H54 (cell line): Measurements from ENCODE around the gene TOP1.
"Not testable (repeated sequence)": the region's sequence is repeated elsewhere in the genome, so short reads cannot be mapped to it uniquely, and the experiment has no call there.

ENCODE experiments used
- DNase-seq: peaks from one replicate; pipeline ENCODE4 v3.0.0; 2011; ENCODE audit warnings: low spot score, mixed read lengths; ENCODE audit not compliant: insufficient read length
- FAIRE-seq: peaks from 3 replicates; lab custom pipeline; 2011; peaks lifted over from hg19 to GRCh38; lab: Jason Lieb, UNC
- POLR2A ChIP-seq: IDR thresholded peaks from 2 replicates; pipeline ENCODE4 v1.6.1; 2011; ENCODE audit warnings: low read depth, mild to moderate bottlenecking, low read length

The TOP1 gene

DNA sequence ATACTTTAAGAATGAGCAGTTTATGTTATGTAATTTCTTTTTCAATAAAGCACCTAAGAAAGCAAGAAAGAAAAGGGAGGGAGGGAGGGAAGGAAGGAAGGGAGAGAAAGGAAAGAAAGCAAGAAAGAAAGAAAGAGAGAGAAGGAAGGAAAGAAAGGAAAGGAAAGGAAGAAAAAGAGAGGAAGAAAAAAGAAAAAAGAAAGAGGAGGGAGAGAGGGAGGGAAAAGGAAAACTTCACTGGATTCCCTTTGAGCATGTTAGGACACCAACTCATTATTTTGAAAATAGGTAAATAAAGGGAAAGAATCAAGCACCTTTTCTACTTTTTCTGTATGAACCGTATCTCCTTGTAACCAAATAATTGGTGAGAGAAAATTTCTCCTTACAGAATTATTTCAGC lies 32.3 kb upstream of the TOP1 start:
- FAIRE-seq, result no peak
- no peak for TF ChIP-seq POLR2A
- DNase-seq, result no peak

DNA sequence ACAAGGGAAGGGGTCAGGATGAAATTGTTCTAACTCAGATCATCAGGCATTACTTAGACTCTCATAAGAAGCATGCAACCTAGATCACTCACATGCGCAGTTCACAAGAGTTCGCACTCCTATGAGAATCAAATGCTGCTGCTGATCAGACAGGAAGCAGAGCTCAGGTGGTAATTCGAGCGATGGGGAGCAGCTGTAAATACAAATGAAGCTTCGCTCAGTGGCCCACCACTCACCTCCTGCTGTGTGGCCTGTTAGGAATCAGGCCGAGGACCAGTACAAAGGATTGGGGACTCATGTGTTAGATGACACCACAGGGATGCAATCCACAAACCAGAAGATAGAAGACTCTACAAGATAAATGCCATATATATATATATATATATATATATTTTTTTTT lies 31.5 kb upstream of the TOP1 start:
- FAIRE-seq (no peak), DNase-seq (no peak)
- no peak for TF ChIP-seq POLR2A

DNA sequence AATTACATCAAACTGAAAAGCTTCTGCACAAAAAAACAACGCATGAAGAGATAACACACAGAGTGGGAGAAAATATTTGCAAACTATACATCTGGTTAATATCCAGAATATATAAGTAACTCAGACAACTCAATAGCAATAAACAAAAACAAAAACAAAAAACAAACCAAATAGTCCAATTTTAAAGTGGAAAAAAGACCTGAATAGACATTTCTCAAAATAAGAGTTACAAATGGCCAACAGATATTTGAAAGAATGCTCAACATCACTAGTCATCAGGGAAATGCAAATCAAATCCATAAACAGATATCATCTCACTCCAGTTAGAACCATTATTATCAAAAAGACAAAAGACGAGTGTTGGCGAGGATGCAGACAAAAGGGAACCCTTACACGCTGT lies 28.8 kb upstream of the TOP1 start:
- TF ChIP-seq POLR2A, result no peak
- FAIRE-seq, result no peak
- no peak for DNase-seq

DNA sequence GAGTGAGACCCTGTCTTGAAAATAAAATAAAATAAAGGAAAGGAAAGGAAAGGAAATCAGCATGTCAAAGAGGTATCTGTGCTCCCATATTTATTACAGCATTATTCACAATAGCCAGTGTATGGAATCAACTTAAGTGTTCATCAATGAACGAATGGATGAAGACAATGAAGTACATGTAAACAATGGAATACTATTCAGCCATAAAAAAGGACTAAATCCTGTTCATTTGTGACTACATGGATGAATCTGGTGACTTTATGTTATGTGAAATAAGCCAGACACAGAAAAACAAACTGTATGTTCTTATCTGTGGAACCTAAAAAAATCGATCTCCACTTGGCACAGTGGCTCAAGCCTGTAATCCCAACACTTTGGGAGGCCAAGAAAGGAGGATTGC lies 28.0 kb upstream of the TOP1 start:
- FAIRE-seq (no peak), DNase-seq (no peak)
- TF ChIP-seq POLR2A, result no peak

DNA sequence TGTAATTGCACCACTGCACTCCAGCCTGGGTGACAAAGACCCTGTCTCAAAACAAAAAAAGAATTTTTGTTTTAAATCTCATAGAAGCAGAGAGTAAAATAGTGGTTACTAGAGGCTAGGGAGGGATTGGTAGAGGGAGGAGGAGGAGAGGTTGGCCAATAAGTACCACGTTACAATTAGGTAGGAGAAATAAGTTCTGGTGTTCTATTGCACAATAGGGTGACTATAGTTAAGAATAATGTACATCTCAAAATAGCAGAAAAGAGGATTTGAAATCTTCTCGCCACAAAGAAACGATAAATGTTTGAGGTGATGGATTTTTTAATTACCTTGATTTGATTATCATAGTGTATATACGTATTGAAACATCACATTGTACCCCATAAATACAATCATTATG lies 27.1 kb upstream of the TOP1 start:
- DNase-seq, result no peak
- no peak for FAIRE-seq
- no peak for TF ChIP-seq POLR2A

DNA sequence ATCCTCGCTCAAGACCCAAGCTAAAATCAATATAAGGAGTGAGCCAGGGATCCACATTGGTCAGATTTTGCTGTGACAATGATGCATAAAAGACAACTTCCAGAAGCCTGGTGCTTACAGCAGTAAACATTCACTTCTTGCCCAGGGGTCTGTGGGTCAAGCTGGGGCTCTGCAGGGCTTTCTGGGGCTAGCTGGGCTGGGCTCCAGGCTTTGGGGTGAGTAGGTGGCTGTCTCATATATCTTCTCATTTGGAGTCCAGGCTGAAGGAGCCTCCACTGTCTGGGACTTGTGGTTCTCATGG lies 25.8 kb upstream of the TOP1 start:
- no peak for TF ChIP-seq POLR2A
- DNase-seq (no peak), FAIRE-seq (no peak)

DNA sequence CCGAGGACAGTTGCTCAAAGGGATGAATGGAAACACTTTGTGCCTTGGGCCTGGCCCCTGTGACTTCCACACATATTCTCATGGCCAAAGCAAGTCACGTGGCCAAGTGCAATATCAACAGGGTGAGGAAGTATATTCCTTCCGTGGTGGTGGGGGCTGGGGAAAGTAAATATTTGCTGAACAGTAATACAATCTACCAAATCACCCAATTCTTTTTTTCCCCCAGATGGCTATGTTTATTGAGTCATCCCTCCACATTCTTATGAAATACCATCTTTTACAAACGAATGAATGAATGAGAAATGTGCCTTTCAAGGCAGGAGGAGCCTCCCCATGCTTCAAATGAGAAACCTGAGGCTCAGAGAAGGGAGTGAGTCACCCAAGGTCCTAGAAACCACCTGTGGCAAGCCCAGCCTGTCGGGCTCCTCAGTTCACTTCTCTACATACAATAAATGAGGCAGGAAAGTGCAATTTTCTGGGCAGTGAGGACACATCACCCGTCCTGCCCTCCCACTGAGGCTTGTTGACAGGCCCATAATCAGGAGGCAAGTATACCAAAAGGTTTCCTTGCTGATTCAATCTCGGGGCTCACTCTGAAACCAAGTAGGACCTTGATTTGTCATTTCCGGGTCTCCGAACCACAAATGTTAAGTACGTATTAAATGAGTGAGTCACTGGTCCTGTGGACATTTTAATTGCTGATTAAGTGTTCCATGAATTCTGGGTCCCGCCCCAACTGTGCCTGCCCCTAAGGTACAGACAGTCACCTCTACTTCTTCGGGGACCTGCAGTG lies 25.3 kb upstream of the TOP1 start:
- DNase-seq (peak; percentile 63), FAIRE-seq (no peak)
- no peak for TF ChIP-seq POLR2A

DNA sequence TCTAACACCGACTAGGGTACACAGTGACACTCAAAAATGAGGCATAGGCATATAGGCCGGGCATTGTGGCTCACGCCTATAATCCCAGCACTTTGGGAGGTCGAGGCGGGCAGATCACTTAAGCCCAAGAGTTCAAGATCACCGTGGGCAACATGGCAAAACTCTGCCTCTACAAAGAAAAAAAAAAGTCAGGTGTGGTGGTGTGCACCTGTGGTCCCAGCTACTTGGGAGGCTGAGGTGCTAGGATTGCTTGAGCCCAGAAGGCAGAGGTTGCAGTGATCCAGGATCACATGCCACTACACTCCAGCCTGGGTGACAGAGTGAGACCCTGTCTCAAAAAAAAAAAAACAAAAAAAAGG lies 24.7 kb upstream of the TOP1 start:
- FAIRE-seq, DNase-seq: not testable (repeated sequence)

DNA sequence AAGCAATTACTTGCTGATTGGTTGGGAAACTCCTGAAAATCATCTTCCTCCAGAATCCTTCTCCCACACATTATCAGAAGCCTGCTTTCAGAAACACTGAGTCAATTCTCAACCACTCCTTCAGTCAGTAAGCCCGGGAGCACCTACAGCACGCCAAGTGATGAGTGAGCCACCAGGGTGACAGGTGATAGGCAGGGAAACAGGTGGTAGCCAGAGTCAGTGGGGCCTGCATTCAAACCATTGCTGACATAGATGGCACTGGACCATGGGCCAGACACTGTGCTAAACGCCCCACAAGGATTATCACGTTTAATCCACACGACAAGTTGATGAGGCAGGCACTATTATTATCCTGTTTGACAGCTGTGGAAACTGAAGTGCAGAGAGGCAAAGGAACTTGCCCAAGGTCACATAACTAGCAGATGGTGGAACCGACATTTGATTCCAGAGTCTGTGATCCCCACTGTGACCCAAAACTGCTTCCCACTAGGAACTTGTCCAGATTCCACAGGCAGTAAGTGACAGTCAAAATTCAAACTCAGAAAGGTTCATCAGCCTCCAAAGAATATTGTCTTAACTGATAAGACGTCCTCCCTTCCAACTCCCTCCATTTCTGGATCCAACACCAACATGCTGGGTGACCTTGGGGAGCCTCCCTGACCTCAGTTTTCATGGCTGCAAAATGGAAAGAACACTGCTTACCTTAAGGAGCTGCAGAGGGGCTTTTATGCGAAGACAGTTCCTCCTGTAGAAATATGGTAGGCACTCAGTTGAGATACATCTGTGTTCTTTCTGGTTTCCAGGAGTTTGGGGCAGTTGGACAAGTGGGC lies 23.9 kb upstream of the TOP1 start:
- FAIRE-seq, result no peak

DNA sequence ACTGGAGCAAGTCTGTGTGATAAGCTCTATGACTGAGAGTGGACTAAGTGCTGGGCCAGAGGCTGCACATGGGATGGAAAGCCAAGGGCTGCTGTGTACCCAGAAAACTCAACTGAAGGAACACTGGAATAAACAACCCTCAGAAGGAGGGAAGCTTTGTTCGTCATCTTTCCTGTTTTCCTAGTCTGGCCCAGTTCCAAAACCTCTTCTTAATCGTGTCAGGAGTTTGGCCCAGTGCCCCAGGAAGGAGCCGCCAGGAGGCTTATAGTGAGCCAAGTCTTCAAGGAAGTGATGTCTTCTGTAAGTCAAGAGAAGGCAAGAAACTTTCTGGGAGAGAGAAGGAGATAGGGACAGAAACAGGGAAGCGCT lies 23.3 kb upstream of the TOP1 start:
- peak; percentile 52 for FAIRE-seq
- no peak for TF ChIP-seq POLR2A
- peak; percentile 50 for DNase-seq

More for the DNA sequence above, 23.9 kb upstream of the TOP1 start:
- DNase-seq, result no peak
- TF ChIP-seq POLR2A, result no peak

DNA sequence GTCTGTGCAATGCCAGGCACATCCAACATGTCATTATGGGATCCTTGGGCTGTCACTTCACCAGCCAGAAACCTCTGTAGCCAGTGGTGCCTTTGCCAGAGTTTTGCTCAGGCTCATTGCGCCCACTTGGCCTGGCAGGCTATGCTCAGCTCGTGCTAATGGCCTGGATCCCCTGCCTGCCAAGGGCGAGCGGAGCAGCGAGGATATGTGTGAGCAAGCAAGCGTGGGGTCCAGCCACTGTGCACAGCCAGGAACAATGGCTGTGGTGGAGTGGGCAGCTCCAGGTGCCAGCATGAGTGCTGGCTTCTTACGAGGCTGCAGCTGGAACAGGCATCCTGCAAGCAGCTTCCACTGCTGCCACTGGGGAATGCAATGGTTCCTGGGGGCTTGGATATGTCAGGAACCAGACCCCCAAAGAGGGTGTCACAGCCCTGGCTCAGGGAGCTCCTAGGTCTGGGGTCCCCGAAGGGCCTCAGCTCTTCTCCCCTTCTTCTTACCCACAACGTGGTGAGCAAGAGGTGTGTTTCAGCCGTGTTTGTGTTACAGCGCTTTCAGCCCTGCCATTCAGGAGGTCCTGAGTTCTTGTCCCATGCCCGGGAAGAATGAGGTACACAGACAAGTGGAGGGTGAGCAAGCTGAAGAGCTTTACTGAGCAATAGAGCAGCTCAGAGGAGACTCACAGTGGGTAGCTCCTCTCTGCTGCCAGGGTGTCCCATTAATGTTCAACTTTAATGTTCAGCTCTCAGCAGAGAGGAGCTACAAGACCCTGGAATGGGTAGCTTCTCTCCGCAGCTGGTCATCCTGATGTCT lies 22.3 kb upstream of the TOP1 start:
- TF ChIP-seq POLR2A, result no peak
- DNase-seq, result no peak
- no peak for FAIRE-seq

DNA sequence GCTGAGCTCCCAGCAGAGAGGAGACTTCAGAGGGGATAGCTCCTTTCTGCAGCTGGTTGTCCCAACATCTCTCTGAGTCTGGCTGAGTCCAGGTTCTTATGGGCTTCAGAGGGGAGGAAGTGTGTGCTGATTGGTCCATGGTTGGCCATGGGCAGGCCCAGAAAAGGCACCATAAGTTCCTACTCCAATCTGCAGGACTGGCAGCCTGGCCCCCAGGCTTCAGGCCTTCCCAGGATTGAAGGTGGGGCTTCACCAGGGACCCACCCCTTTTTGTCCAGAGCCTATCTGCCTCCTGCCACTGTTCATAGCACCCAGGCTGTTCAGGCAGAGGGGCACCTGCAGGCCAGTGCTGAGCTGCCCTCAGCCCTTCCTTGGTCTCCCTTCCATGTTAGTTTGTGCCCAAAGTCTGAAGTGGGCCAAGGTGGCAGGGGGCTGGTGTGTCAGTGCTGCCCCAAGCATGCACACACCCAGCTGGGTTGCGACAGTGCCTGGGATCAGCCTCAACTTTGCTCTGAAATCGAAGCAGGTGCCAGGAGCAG lies 21.6 kb upstream of the TOP1 start:
- TF ChIP-seq POLR2A, result no peak
- FAIRE-seq, result no peak
- DNase-seq, result no peak

DNA sequence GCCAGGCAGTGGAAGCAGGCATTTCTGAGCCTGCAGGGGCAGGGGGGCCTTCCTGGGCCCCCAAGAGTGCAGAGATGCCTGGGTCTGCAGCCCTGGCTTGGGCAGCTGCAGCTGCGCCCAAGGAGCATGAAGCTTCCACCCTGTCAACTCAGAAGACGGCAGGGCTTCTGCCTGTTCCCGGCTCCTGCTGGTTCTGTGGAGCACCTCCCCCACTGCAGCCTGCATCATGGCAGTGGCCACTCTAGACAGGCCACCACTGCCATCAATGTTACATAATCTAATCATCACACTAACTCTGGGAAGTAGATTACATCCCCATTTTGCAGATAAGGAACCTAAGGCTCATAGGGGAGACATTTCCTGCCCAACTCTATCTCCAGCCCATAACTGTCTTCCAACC lies 21.1 kb upstream of the TOP1 start:
- no peak for TF ChIP-seq POLR2A
- no peak for DNase-seq
- no peak for FAIRE-seq

DNA sequence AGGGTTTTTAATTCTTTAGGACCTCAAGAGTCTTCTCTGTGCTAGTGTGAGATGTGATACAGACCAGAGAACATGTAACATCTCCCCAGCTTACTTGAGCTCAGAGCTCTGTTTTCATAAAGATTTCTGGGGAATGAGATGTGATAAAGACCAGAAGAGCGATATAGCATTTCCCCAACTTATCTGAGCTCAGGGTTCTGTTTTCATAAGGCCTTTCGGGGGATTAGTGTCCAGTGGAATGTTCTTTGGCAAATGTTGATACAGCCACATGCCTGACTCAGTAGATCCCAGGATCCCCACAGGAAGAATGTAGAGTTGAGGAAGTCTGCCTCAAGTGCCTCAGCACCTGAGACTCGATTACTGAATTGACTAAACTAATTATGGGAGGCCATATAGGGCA lies 18.7 kb upstream of the TOP1 start:
- FAIRE-seq, result no peak
- no peak for TF ChIP-seq POLR2A
- DNase-seq, result no peak
